ENCODE measurements around the gene RBBP8NL. TPM values are rescaled to one million over a fixed set of nuclear protein-coding genes. Genes with fewer than 3 reads are reported as not detected.

Gene RBBP8NL, protein sequence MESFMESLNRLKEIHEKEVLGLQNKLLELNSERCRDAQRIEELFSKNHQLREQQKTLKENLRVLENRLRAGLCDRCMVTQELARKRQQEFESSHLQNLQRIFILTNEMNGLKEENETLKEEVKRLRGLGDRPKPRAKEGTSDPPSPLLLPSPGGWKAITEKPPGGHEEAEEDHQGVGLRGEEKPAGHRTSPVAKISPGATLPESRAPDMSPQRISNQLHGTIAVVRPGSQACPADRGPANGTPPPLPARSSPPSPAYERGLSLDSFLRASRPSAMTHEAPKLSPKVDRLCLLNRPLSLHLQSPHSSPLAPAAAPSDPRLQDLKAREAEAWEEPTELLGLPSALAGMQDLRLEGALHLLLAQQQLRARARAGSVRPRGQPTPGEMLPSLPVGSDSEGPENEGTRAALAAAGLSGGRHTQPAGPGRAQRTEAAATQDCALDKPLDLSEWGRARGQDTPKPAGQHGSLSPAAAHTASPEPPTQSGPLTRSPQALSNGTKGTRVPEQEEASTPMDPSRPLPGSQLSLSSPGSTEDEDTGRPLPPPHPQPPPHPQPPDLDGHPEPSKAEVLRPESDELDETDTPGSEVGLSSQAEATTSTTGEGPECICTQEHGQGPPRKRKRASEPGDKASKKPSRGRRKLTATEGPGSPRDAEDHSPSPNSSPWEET
- polyA plus RNA-seq (ENCODE audit: low read depth in 6 of 6): not detected

DNA sequence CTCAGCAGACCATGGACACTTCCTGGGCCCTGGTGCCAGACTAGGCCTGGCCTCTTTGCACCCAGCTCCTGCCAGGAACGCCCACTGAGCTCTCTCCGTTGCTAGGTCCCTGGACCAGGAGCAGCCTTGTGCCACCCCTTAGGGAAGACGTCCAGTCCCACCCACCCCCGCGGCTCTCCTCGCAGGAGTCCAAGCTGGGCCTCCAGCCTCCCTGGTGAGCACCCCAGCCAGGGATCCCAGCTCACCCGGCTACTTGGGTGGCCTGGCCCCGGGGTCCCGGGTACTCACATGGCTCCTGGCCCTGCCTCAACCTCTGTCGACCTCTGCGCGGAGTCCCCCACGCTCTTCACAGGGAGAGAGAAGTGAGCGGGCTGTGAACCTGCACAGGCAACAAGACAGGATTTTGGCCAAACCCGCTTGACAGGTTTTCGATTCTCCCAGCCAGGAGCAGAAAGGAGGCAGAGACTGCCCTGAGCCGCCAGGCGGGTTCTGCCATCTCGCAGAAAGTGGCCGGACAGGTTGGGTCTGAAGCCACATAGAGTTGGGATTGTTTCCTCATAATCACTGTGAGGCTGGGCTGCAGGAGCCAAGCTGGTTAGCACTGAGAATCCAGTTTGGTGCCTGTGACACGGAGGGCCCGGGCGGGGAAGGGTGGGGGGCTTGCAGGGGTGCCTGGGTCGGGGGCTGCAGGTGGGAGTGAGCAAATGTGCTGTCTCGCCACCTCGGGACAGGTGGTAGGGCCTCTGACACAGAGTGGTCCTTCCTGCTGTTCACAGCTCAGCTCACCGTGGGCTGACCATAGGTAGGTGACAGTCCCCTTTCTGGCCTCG, at the start of gene RBBP8NL:
Gene RBBP8NL (minus strand): TSS at position 368 of the 830 bp plus-strand sequence. CDS start 7,892 bp downstream, outside the sequence.
- ATAC-seq (ENCODE audit: low read depth in 2 of 2) (no peak), DNase-seq (no peak)
- no peaks in the 10 kb centered on the region for H3K9me3 Mint-ChIP-seq
- no peaks in the 10 kb centered on the region for H3K4me1 Mint-ChIP-seq
- no peak within 1 kb of the TSS for H3K27ac Mint-ChIP-seq
- no peaks in the 10 kb centered on the region for H3K36me3 Mint-ChIP-seq
- H3K27me3 Mint-ChIP-seq: peaks cover 7 to 50% (median 10%) of the 10 kb centered on the region in 3 donors
- H3K4me3 Mint-ChIP-seq: no peak within 1 kb of the TSS

DNA sequence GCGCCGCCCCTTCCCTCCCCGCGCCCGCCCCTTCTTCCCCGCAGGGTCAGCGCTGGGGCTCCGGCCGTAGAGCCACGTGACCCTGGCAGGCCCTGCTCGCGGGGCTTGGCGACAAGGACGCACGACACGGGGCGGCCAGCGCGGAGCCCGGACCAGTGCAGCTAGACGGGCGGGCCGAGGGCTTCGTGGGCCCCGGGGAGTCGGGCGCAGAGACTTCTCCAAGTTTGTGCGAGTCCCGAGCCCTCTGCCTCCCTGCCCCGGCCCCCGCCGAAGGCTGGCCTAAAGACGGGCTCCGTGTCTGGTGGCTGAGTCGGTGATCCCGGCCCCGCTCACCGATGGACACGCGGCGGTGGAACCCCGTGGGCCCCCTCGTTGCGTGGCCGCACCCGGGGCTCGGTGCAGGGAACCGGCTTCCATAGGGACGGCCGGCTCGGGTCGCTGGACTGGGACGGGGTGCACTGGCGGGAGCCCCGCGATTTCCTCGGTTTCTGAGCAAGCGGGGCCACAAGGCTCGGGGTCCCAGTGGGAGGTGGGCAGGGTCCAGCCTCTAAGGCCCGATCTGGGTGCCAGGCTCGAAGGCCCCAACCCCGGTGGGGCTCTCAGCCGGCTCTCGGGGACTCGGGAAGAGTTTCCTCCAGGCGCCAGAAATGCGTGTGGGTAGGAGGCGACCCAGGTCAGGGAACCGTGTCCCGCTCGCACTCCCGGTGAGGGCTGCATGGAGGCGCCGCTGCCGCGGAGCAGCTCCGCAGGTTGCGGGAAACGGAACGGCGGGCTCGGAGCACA, 48.9 kb upstream of the RBBP8NL start:
- Mint-ChIP-seq H3K9me3 (no peaks in the 10 kb centered on the region), H3K27me3 (peaks cover 27 to 66% (median 51%) of the 10 kb centered on the region in 3 donors), H3K4me3 (peak overlapping the region in 6 of 8 donors; percentile 32 to 84 (median 58)), H3K4me1 (peaks cover 10 to 26% (median 16%) of the 10 kb centered on the region in 3 donors), H3K27ac (no peak overlapping the region), H3K36me3 (no peaks in the 10 kb centered on the region)
- DNase-seq: no peak
- peak in 1 of 2 donors; percentile 23 for ATAC-seq (ENCODE audit: low read depth in 2 of 2)

DNA sequence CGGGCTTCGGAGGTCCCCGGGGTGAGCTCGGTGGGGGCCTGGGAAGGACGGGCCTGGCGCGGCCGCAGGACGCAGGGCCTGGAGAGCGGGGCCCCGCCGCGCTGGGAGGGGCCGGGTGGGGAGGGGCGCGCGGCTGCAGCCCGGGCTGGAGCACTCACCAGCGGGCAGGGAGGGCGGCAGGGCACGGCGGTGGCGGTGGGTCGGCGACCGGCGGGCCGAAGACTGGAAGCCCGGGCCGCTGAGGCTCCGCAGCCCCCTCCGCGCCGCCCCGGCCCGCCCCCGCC, 48.4 kb upstream of the RBBP8NL start, which contains the start of gene GATA5:
Gene GATA5 (minus strand): TSS at position 224 of the 284 bp plus-strand sequence. CDS start 474 bp downstream, outside the sequence.
- Mint-ChIP-seq H3K27me3 (peaks cover 27 to 65% (median 51%) of the 10 kb centered on the region in 3 donors), H3K4me1 (peaks cover 10 to 25% (median 16%) of the 10 kb centered on the region in 3 donors), H3K27ac (peak within 1 kb of the TSS in 1 of 6 donors; percentile 81)

DNA sequence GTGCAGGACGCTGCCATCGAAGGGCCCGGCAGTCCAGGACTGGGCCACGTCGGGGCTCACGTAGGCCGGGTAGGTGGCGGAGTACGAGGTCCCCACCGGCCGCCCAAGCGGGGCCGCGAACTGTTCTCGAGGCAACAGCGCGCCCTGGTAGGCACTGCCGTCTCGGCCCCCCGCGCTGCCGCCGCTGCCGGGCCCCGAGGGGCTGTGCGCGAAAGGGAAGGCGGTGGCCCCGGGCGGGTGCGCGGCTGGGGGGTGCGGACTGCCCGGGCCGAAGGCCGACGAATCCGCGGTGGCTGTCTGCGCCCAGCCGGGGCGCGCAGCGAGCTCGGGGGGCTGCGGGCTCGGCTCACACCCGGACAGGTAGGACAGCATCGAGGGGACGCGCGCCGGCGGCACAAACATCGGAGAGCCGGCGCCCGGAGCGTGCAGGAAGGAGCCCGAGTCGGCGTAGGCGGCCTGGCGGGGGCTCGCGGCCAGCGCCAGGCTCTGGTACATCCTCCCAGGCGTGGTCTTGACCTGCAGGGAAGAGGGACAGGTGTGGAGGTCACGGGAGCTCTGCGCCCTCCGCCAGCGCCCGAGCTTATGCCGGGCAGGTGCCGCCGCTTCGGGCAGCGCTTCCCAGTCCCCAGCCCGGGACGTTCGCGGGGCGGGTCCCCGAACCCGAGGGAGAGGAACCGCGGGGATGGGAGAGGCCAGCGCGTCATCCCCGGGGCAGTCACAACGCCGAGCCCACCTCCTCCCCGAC, 47.9 kb upstream of the RBBP8NL start:
- H3K27ac Mint-ChIP-seq: no peak overlapping the region
- H3K9me3 Mint-ChIP-seq: no peaks in the 10 kb centered on the region
- ATAC-seq (ENCODE audit: low read depth in 2 of 2) (no peak), DNase-seq (no peak)
- peaks cover 10 to 21% (median 16%) of the 10 kb centered on the region in 3 donors for H3K4me1 Mint-ChIP-seq
- peak overlapping the region in 3 of 8 donors; percentile 9 to 51 (median 15) for H3K4me3 Mint-ChIP-seq
- no peaks in the 10 kb centered on the region for H3K36me3 Mint-ChIP-seq
- H3K27me3 Mint-ChIP-seq: peaks cover 29 to 64% (median 55%) of the 10 kb centered on the region in 3 donors

More for the DNA sequence above, 48.4 kb upstream of the RBBP8NL start, which contains the start of gene GATA5:
- DNase-seq (no peak), ATAC-seq (ENCODE audit: low read depth in 2 of 2) (no peak)
- no peaks in the 10 kb centered on the region for H3K36me3 Mint-ChIP-seq
- no peaks in the 10 kb centered on the region for H3K9me3 Mint-ChIP-seq
- peak within 1 kb of the TSS in 7 of 8 donors; percentile 40 to 84 (median 66) for H3K4me3 Mint-ChIP-seq

DNA sequence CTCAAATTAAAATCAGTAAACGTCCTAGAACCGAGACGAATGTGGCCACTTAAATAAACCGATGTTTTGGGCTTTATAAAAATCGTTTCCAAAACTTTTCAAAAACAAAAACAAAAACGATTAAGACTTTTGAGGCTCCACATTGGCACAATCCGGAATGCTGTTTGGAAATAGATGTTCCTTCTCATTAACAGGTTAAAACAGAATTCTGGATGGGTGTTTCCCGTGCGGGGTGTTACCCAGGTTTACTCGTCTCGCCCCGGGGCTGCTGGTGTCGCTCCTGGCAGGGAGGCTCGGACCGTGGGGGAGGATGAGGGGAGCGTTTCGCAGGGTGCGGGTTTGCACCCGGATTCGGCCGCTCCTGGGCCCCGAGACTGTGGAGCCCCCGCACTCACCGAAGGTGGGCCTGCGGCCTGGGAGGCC, 47.3 kb upstream of the RBBP8NL start:
- H3K4me3 Mint-ChIP-seq: peak overlapping the region in 5 of 8 donors; percentile 15 to 71 (median 61)
- no peak overlapping the region for H3K27ac Mint-ChIP-seq

DNA sequence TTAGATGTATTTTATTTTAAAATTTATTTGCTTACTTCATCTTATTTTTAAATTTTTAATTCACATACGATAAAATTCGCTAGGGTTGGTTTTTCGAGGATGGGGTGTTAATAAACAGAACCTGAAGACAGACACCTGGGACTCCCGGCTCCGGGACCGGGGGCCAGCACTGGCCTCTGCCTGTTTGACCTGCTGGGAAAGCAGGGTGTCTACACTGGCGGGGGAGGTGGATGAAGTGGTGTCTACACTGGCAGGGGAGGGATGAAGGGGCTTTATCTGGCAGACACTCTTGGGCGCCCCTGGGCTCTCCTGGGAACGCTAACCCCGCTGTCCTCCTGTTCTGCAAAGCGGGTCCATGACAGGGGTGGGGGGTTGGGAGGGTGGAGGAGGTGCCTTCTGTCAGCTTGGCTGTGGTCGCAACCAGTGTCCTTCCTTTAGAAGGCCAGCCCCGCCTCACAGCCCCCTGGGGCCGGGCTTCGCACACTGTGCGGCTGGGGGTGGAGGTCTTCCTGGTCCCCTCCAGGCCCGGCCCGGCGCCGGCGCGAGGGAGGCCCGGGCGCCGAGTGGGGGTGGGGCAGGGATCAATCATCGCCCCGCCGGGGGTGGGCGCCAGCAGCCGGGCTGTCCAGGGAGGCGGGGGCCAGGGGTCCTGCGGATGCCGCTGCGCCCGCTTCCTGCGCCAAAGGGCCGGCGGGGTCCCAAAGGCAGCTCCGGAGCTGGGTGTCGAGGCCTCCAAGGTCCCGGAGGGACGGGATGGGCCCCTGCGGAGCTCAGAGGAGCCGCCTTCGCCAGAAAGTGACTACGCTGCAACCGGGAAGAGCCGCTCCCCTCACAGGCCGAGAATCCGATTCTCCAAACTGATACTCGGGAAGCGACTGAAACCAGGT, 46.6 kb upstream of the RBBP8NL start:
- H3K9me3 Mint-ChIP-seq: no peaks in the 10 kb centered on the region
- no peaks in the 10 kb centered on the region for H3K36me3 Mint-ChIP-seq
- peak overlapping the region in 5 of 8 donors; percentile 9 to 71 (median 51) for H3K4me3 Mint-ChIP-seq
- H3K4me1 Mint-ChIP-seq: peaks cover 6 to 21% (median 6%) of the 10 kb centered on the region in 3 donors
- ATAC-seq (ENCODE audit: low read depth in 2 of 2): no peak
- peaks cover 26 to 63% (median 51%) of the 10 kb centered on the region in 3 donors for H3K27me3 Mint-ChIP-seq
- DNase-seq: no peak
- H3K27ac Mint-ChIP-seq: peak overlapping the region in 1 of 6 donors; percentile 58

More for the DNA sequence above, 47.3 kb upstream of the RBBP8NL start:
- peaks cover 32 to 64% (median 56%) of the 10 kb centered on the region in 3 donors for H3K27me3 Mint-ChIP-seq
- ATAC-seq (ENCODE audit: low read depth in 2 of 2) (no peak), DNase-seq (no peak)
- H3K9me3 Mint-ChIP-seq: no peaks in the 10 kb centered on the region
- H3K4me1 Mint-ChIP-seq: peaks cover 7 to 21% (median 11%) of the 10 kb centered on the region in 3 donors
- no peaks in the 10 kb centered on the region for H3K36me3 Mint-ChIP-seq

DNA sequence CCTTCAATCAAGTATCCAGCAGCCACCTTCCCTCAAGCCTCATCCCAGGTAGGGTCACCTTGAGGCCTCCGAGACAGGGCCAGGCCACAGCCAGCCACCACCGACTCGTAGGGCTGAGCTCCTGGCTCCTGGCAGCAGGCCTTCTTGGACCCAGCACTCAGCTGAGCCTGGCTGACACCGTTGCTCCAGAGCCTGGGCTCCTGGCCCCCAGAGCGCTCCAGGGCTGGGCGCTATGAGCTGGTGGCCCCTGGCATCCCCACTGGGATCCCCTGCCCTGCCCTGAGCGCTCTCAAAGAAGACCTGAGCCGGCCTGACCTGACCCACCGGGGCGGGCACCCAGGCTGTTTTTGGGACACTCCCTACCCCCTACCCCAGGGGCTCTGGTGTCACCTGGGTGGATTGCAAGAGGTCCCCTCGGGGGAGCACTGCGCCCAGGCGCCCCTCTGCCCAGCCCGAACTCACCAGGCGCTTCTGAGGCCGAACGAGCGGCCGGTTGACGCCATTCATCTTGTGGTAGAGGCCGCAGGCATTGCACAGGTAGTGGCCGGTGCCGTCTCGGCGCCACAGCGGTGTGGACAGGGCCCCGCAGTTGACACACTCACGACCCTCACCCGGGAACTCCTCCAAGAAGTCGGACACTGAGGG, 45.7 kb upstream of the RBBP8NL start:
- no peak overlapping the region for H3K27ac Mint-ChIP-seq
- peaks cover 19 to 59% (median 42%) of the 10 kb centered on the region in 3 donors for H3K27me3 Mint-ChIP-seq
- peaks cover 6 to 15% (median 6%) of the 10 kb centered on the region in 3 donors for H3K4me1 Mint-ChIP-seq
- H3K36me3 Mint-ChIP-seq: no peaks in the 10 kb centered on the region
- ATAC-seq (ENCODE audit: low read depth in 2 of 2) (no peak), DNase-seq (no peak)
- H3K4me3 Mint-ChIP-seq: no peak overlapping the region
- H3K9me3 Mint-ChIP-seq: no peaks in the 10 kb centered on the region

DNA sequence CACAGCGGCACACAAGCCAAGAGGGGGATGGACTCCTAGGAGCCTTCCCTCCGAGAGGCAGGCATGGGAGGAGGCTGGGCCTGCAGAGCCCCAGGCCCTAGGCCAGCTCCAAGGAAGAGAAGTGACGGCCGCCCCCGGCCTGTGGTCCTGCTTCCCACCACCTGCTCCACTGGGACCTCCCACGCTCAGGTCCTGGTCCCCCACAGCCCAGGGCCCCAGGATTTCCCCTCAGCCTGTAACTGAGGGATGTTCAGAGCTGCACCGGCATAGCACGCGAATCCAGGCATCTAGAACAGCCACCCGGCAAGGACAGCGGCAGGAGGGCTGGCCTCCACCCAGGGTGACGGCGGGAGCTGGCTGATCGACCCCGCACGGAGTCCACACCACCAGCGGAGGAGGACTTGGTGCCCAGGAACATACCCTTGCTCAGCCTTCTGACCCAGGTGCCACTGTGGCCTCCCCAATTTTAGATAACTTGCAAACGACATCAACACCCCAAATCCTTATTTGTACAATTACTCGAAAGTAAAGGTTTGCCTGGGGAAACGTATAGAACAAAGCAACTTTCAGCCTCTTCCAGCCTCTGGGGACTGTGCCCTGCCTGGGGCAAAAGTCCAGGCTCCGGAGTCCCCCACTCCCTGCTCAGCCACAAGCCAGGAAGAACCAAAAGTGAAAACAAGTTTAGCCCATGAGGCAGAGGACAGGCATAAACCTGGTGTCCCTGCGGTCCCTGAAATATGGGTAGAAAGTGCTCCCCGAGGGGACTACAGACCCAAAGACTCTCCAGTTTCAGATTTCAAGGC, 45.0 kb upstream of the RBBP8NL start:
- Mint-ChIP-seq H3K4me3 (peak overlapping the region in 1 of 8 donors; percentile 32), H3K36me3 (no peaks in the 10 kb centered on the region), H3K27ac (no peak overlapping the region), H3K9me3 (no peaks in the 10 kb centered on the region), H3K27me3 (peaks cover 17 to 52% (median 35%) of the 10 kb centered on the region in 3 donors), H3K4me1 (peaks cover 6 to 8% (median 6%) of the 10 kb centered on the region in 3 donors)
- DNase-seq: no peak
- ATAC-seq (ENCODE audit: low read depth in 2 of 2): no peak

DNA sequence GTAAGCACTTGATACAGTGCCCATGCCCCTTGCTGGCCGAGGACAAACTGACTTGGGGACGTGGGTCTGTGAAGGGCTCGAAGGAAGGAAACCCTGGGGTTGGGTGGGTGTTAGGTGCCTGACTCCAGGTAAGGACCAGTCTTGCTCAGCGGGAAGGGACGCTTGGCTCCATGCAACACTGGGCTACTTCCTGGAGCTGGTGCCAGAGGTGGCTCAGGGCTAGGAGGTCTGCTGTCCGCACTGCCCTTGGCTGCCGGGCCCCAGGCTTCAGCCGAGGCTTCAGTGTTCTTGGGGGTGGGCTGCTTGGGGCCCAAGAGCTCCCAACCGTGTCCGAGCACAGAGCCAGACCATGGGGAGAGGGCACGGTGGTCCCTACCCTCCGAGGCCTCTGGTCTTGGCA, 43.1 kb upstream of the RBBP8NL start:
- ATAC-seq (ENCODE audit: low read depth in 2 of 2): no peak
- H3K27ac Mint-ChIP-seq: no peak overlapping the region
- H3K9me3 Mint-ChIP-seq: no peaks in the 10 kb centered on the region
- no peaks in the 10 kb centered on the region for H3K36me3 Mint-ChIP-seq
- DNase-seq: no peak
- H3K27me3 Mint-ChIP-seq: peaks cover 17 to 44% (median 25%) of the 10 kb centered on the region in 3 donors
- H3K4me3 Mint-ChIP-seq: no peak overlapping the region
- peaks cover 0 to 2% (median 0%) of the 10 kb centered on the region in 3 donors for H3K4me1 Mint-ChIP-seq

DNA sequence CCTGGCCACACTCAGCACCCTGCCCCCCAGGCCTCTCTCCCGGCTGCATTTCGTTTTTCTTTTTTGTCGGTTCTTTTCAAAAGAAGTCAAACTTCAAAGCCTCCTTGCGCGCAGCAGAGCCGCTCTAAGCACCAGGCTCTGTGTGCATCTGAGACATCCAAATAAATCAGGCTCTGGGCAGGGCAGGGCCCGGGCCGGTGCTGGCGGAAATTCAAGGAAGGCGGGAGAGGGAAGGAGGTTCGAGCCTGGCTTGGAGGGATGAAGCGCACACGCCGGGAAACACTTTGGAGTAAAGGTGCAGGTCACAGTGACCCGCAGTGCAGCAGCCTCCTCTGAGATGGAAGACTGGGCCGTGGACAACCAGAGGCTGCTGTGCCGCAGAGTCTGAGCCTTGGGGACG, 42.7 kb upstream of the RBBP8NL start:
- H3K9me3 Mint-ChIP-seq: no peaks in the 10 kb centered on the region
- ATAC-seq (ENCODE audit: low read depth in 2 of 2) (no peak), DNase-seq (no peak)
- H3K36me3 Mint-ChIP-seq: no peaks in the 10 kb centered on the region
- H3K4me1 Mint-ChIP-seq: peaks cover 0 to 2% (median 0%) of the 10 kb centered on the region in 3 donors
- peak overlapping the region in 1 of 6 donors; percentile 52 for H3K27ac Mint-ChIP-seq
- H3K4me3 Mint-ChIP-seq: no peak overlapping the region
- peaks cover 17 to 44% (median 25%) of the 10 kb centered on the region in 3 donors for H3K27me3 Mint-ChIP-seq

Data from naive B cell (primary cell).